Suprapubic skin (tissue), 4 donors: Measurements from ENCODE around the gene GRB10. TPM values are rescaled to one million over a fixed set of nuclear protein-coding genes. Genes with fewer than 3 reads are reported as not detected.
"Not testable (repeated sequence)": the region's sequence is repeated elsewhere in the genome, so short reads cannot be mapped to it uniquely, and the experiment has no call there.

ENCODE experiments used
- DNase-seq, 2 donors: peaks; one replicate each; pipeline ENCODE4 v3.0.0-alpha.2; 2019; ENCODE audit warnings: low spot score in 2 of 2
- H3K27ac ChIP-seq: fragments of 200-600 bp; sonication (generic); one replicate; pipeline ENCODE4 v1.5.1; 2019
- H3K27me3 ChIP-seq: fragments of 200-600 bp; sonication (generic); one replicate; pipeline ENCODE4 v1.5.1; 2019
- H3K36me3 ChIP-seq: fragments of 200-600 bp; sonication (generic); one replicate; pipeline ENCODE4 v1.5.1; 2019
- H3K4me1 ChIP-seq: fragments of 200-600 bp; sonication (generic); one replicate; pipeline ENCODE4 v1.5.1; 2019
- H3K4me3 ChIP-seq: fragments of 200-600 bp; sonication (generic); one replicate; pipeline ENCODE4 v1.5.1; 2019; ENCODE audit warnings: mild to moderate bottlenecking
- H3K9me3 ChIP-seq: fragments of 200-600 bp; sonication (generic); one replicate; pipeline ENCODE4 v1.5.1; 2019
- CTCF ChIP-seq, 2 donors: fragments of 200-600 bp in 1 of 2; fragments of 450-650 bp in 1 of 2; sonication (generic) in 1 of 2; IDR thresholded peaks; one replicate each; pipeline ENCODE4 v1.5.1; 2016 to 2019; ENCODE audit warnings: antibody characterized with exemption in 2 of 2, mild to moderate bottlenecking in 1 of 2, moderate library complexity in 1 of 2
- EP300 ChIP-seq: sonication (generic); formaldehyde crosslinking; IDR thresholded peaks from one replicate; pipeline ENCODE4 v1.6.1; 2017; ENCODE audit warnings: antibody characterized with exemption
- POLR2A ChIP-seq, 2 donors: fragments of 450-650 bp; IDR thresholded peaks; one replicate each; pipeline ENCODE4 v1.6.1; 2017; ENCODE audit warnings: antibody characterized with exemption in 2 of 2, mild to moderate bottlenecking in 2 of 2, moderate library complexity in 2 of 2
- POLR2AphosphoS5 ChIP-seq, 3 donors: sonication (generic); formaldehyde crosslinking; IDR thresholded peaks; one replicate each; pipeline ENCODE4 v1.6.1; 2017; ENCODE audit warnings: antibody characterized with exemption in 3 of 3
- WGBS: methylation state at CpG from one replicate; pipeline ENCODE4 v1.1.5; 2018; 5-methylcytosine and 5-hydroxymethylcytosine counted together
- total RNA-seq, 4 donors: library from RNA; depleted of rRNA; stranded (reverse); fragments of >200 nt; gene quantifications; one replicate each; pipeline ENCODE4 v1.1.0, GENCODE V29; 2016

The GRB10 gene
- total RNA-seq, 4 donors from 2014 or later = 7.8 to 56.2 (median 11.5) TPM

DNA sequence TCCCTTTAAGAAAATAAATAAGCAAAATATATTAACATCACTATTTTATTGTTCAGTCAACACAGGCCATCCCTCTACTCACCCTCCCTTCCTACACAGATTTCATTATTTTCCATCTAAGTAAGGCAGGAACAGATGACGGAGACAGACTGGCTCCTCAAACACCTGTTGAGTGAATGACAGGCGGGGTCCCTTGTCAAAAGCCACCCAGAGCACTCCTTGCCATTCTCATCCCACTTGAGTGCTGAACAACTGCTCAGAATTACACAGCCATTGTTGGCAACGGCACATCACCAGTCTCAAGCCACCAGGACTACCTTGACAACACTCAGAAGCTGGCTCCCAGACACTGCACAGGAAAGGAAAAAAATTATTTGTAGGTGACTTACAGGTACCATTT, 3.3 kb downstream of the GRB10 start:
- DNase-seq = no peak
- 99% methylated on average over 3 of the region's 3 CpGs for WGBS
- Histone ChIP-seq H3K4me3 (no peak overlapping the region), H3K4me1 (peaks cover 4% of the 10 kb centered on the region), H3K27ac (no peak overlapping the region), H3K9me3 (no peaks in the 10 kb centered on the region), H3K36me3 (no peaks in the 10 kb centered on the region), H3K27me3 (peaks cover 3% of the 10 kb centered on the region)
- no peak for TF ChIP-seq EP300
- TF ChIP-seq POLR2A (IDR thresholded peaks at IDR 0.05) = no peak
- TF ChIP-seq CTCF (IDR thresholded peaks at IDR 0.05) = no peak
- TF ChIP-seq POLR2AphosphoS5 (IDR thresholded peaks at IDR 0.05) = no peak

- H3K4me3 ChIP-seq = no peak overlapping the region
- H3K27me3 ChIP-seq = peaks cover 3% of the 10 kb centered on the region
- DNase-seq = no peak
- TF ChIP-seq POLR2A (IDR thresholded peaks at IDR 0.05) = no peak
- no peak for TF ChIP-seq CTCF (IDR thresholded peaks at IDR 0.05)
- no peak for TF ChIP-seq EP300
- no peak for TF ChIP-seq POLR2AphosphoS5 (IDR thresholded peaks at IDR 0.05)
- peaks cover 4% of the 10 kb centered on the region for H3K4me1 ChIP-seq
- H3K9me3 ChIP-seq = no peaks in the 10 kb centered on the region
- no peak overlapping the region for H3K27ac ChIP-seq
- no peaks in the 10 kb centered on the region for H3K36me3 ChIP-seq
Observed at GRCh38 chr7:50778189-50778588, 4.5 kb downstream of the GRB10 start.

DNA sequence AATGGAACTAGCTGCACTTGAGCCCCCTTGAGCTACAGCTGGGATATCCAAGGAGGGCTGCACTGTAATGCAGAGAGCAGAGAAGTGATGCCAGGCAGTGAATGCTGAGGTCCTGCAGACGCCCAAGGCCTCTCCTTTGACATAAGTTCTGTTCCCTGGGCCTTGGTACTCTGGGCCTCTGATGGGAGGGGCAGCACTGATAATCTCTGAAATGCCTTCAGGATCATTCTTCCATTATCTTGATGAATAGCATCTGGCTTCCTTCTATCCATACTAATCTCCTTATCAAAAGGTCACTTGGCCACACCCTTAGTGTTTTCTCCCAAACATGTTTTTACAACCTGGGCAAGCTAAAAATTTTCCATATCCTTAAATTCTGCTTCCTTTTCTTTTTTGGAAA, 6.9 kb downstream of the GRB10 start:
- H3K36me3 ChIP-seq = no peaks in the 10 kb centered on the region
- no peaks in the 10 kb centered on the region for H3K27me3 ChIP-seq
- H3K27ac ChIP-seq = no peak overlapping the region
- WGBS = 79% methylated on average over 1 of the region's 1 CpG
- H3K9me3 ChIP-seq = no peaks in the 10 kb centered on the region
- TF ChIP-seq POLR2A (IDR thresholded peaks at IDR 0.05) (no peak), CTCF (IDR thresholded peaks at IDR 0.05) (no peak), EP300 (no peak), POLR2AphosphoS5 (IDR thresholded peaks at IDR 0.05) (no peak)
- no peaks in the 10 kb centered on the region for H3K4me1 ChIP-seq
- H3K4me3 ChIP-seq = no peak overlapping the region
- no peak for DNase-seq

- TF ChIP-seq CTCF (IDR thresholded peaks at IDR 0.05) (no peak), POLR2AphosphoS5 (IDR thresholded peaks at IDR 0.05) (no peak), EP300 (no peak), POLR2A (IDR thresholded peaks at IDR 0.05) (no peak)
- Histone ChIP-seq H3K4me3 (no peak overlapping the region), H3K4me1 (no peaks in the 10 kb centered on the region), H3K36me3 (no peaks in the 10 kb centered on the region), H3K9me3 (no peaks in the 10 kb centered on the region), H3K27ac (no peak overlapping the region), H3K27me3 (no peaks in the 10 kb centered on the region)
- WGBS = 75% methylated on average over 2 of the region's 3 CpGs
- DNase-seq = no peak
Observed at GRCh38 chr7:50775231-50775630, 7.5 kb downstream of the GRB10 start.

GRCh38 chr7:50774319-50774718, 8.4 kb downstream of the GRB10 start:
- no peaks in the 10 kb centered on the region for H3K27me3 ChIP-seq
- no peaks in the 10 kb centered on the region for H3K9me3 ChIP-seq
- no peak overlapping the region for H3K27ac ChIP-seq
- TF ChIP-seq EP300 = no peak
- no peak for TF ChIP-seq POLR2A (IDR thresholded peaks at IDR 0.05)
- no peak for TF ChIP-seq POLR2AphosphoS5 (IDR thresholded peaks at IDR 0.05)
- TF ChIP-seq CTCF (IDR thresholded peaks at IDR 0.05) = no peak
- no peaks in the 10 kb centered on the region for H3K4me1 ChIP-seq
- no peak for DNase-seq
- H3K4me3 ChIP-seq = no peak overlapping the region
- H3K36me3 ChIP-seq = no peaks in the 10 kb centered on the region
- WGBS = 89% methylated on average over 1 of the region's 1 CpG

- not testable (repeated sequence) for H3K27me3 ChIP-seq, H3K4me1 ChIP-seq, H3K36me3 ChIP-seq, H3K9me3 ChIP-seq, H3K4me3 ChIP-seq, DNase-seq, H3K27ac ChIP-seq
- 92% methylated on average over 3 of the region's 4 CpGs for WGBS
Observed at GRCh38 chr7:50773071-50773470, 9.6 kb downstream of the GRB10 start.
